Amygdala (tissue), 56 donors: Measurements from ENCODE around the gene METTL24.
A peak's percentile ranks its signal among the peaks of the same experiment; 100 is the strongest.

Source experiments
- DNase-seq, 56 donors: peaks; one replicate each; lab custom pipeline; 2025; lab: John Stamatoyannopoulos, UW

The METTL24 gene, protein sequence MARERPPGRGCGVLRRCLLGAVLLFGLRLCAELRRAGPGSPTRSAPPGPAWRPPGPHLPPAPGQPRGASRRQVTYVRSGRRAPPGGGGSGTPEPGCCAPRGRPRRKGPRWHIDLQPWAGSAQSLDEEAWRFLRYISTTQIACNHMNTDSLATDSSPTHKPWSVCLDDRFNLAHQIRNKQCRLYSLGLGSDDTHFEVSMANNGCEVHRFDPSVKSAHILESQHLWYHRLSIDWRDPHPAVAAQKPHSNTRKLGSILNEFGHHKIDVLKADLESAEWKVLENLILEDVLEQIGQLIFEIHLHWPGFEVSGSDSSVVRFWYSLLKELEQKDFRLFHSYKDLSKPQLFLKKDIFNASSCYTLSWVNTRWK

DNA sequence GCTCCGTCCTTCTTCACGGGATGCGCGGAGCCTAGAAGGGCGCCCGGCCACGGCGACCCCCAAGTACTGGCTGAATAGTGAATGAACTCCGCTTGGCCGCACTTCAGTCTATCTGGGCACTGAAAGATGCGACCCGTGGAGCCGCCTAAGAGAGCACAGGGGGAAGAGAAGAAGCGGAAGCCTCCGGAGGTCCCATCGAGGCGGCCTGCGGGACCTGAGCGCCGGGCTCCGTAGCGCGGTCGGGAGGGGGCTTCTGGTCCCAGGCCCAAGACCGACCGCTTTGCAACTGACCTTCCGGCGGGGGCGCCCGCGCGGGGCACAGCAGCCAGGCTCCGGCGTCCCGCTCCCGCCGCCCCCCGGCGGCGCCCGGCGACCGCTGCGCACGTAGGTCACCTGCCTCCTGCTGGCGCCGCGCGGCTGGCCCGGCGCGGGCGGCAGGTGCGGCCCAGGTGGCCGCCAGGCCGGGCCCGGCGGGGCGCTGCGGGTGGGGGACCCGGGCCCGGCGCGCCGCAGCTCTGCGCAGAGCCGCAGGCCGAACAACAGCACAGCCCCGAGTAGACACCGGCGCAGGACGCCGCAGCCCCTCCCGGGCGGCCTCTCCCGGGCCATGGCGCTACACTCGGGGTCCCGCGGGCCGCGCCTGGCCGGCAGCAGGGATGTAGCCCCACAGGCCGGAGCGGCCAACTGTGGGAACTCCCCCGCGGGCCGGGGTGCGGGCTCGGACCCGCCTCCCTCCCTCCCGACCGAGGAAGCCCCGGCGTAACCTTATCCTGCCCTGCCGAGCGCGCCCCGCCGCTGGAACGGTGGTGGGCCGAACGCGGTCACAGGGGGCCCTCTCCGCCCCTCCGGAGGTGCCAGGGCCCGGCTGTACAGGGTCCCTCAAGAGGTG is at the start of gene METTL24:
METTL24 (minus strand) TSS at position 686 of the 889 bp plus-strand sequence; CDS start at position 609, 77 bp downstream.
- peak in 4 of 56 donors; percentile 7 to 39 (median 22) for DNase-seq

DNA sequence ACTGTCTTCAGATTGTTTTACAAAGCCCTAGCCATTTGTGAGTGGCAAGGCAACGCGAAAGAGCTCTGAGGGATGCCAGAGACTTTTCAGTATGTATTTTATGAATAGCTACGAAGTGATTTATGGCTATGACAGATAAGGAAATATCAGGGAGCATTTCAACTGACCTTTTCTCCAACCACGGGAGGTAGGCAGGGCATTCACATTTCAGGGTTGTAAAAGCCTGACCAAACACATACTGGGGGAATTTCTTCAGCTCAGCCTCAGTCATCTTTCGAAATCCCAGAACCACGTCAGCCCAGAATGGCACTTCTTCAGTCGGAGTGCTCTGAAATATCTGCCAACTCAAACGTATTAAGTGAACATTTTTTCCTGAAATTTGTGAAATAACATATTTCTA is 46.5 kb upstream of the METTL24 start:
- no peak for DNase-seq

GRCh38 chr6:110401585-110402176 is 43.5 kb upstream of the METTL24 start:
- no peak for DNase-seq

GRCh38 chr6:110400208-110400607 is 42.1 kb upstream of the METTL24 start:
- no peak for DNase-seq

DNA sequence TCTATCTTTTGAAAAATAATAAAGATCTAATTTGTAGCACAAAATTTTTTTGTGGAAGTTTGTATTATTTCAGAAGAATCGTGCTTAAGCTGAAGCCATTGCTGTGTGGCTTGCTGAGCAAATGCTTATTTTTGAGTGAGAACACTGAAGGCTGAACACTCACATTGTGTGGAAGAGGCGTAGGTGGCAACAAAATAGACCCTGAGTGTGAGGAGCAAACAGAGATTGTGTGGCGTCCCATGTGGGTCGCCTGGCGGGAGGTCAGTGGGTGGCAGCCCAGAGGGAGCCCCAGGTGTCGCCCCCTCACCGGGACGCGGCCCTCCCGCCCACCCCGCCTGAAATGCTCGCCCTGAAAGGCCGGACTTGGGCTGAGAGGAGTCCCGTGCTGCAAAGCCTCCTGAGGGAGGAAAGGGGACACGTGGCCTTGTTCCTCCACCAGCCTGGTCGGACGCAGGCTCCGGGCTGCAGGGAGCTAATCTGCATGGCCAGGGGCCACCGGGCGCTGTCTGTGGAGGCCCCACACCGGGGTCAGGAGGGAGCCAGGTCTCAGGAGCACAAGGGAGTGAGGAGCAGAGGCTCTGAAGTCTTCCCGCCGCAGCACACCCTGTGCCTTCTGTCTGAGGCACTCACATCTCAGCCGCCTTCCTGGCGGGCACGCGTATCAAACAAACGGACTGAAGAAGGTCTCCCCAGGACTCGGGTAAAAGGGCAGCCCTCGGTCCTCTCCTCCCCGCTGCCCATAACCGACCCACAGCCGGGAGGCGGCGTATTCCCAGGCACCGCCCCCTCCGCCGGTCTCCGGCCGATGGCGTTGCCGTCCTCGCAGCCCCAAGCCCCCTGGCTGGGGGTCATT is 41.3 kb upstream of the METTL24 start:
- peak in 1 of 56 donors; percentile 12 for DNase-seq

DNA sequence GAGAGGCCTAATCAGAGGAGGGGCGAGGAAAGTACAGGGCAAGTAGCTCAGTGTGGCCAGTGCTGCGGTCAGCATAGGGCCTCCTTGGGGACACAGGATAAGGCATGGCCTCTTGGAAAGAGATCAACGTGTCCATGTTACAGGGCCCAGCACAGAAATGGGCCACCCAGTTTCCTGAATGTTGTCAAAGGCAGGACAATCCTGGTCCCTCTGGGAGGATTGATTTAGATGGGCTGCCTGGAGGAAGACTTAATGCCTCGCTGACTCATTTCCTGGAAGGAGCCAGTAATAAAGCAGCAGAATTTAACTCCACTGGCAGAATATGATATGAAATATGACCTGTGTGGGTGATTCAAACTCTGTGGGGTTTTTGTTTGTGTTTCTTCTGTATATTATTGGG is 40.6 kb upstream of the METTL24 start:
- no peak for DNase-seq

DNA sequence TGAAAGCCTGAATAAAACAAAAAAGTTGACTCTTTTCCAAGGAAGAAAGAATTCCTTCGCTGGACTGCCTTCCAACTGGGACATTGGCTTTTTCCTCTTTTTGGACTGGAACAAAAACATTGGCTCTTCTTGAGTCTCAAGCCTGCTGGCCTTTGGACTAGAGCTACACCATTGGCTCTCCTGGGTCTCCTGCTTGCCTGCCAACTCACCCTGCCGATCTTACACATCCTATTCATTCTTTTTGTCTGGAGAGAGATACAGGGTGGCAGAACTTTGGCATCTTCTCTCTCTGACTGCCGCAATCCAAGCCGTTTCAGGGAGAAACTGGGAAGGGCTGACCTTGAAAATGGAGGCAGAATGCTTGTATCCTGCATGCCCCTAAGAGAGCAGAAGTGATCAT is 37.1 kb upstream of the METTL24 start:
- peak in 6 of 56 donors; percentile 7 to 51 (median 16) for DNase-seq

- DNase-seq = no peak
These were observed 36.3 kb upstream of the METTL24 start for GRCh38 chr6:110394409-110394808.

GRCh38 chr6:110392727-110393126 is 34.6 kb upstream of the METTL24 start:
- no peak for DNase-seq

DNA sequence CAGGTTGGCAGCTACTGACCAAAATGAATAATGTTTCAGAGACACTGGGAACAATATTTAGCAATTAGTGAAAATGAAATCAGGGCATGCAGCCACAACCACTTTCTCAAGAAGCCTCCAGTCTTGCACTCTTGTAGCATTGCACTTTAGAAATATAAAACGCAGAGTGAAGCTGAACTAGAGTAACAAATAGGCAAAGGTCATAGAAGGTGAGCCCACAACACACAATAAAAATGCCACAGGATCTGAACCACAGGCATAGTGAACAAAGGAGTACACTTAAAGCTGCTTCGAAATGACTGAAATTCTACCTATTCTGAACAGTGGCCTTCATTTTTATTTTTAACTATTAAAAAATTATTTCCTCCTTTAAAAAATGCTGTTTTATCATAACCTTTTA is 32.3 kb upstream of the METTL24 start:
- DNase-seq = no peak

- DNase-seq = no peak
These were observed 31.7 kb upstream of the METTL24 start for GRCh38 chr6:110389689-110390382.

- no peak for DNase-seq
These were observed 29.8 kb upstream of the METTL24 start for GRCh38 chr6:110387986-110388385.

GRCh38 chr6:110385458-110385863 is 27.3 kb upstream of the METTL24 start:
- no peak for DNase-seq

DNA sequence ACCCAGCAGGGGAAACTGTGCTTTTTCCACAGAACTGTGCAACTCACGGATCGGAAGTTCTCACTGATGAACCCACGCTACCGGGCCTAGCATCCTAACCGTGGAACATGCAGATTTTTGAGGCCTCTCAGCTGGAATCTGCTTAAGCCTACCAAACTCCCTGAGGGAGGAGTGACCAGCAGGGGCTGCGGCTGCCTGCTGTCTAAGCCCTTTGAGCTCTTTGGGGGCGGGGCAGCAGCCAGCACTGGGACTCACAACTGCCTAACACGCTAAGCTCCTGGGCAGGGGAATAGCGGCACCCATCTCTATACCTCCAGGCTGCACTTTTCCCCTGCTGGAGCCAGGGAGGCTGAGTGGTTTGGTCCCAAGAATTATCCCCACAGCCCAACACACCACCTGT is 20.4 kb upstream of the METTL24 start:
- DNase-seq = no peak

DNA sequence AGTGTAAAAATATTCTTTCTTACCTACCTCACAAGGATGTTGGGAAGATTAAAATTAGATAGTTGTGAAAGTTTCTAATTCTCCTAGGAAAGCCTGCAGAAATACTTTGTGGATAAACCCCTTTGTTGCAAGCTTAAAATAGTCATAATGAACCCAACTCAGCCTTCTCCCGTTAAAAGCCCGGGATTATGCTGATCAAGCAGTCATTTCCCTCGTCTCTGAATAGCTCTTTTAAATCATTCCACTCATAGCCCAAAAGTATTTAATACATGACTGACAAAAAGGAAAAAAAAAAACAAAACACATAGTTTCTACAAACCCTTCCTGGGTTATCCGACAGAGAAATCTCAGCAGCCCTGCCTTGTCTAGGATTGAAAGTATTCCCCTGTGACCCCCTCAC is 10.9 kb upstream of the METTL24 start:
- no peak for DNase-seq

GRCh38 chr6:110368284-110368683 is 10.1 kb upstream of the METTL24 start:
- no peak for DNase-seq

DNA sequence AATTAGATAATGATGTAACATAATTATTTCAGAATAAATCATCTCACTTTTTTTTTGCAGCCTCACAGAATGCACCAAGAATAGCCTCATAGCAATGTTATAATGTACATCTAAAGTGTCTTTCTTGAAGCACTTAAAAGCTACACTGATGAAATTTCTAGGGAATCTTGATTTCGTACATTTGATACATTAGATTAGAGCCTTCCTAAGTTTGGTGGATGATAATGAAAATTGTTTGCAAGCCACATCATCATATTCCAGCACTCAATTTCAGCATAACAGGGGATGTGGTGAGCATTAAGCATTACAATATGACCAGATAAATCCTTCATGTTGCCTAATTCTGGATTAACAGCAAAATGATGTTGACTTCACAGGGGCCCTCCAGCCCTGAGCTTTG is 9.7 kb upstream of the METTL24 start:
- no peak for DNase-seq

DNA sequence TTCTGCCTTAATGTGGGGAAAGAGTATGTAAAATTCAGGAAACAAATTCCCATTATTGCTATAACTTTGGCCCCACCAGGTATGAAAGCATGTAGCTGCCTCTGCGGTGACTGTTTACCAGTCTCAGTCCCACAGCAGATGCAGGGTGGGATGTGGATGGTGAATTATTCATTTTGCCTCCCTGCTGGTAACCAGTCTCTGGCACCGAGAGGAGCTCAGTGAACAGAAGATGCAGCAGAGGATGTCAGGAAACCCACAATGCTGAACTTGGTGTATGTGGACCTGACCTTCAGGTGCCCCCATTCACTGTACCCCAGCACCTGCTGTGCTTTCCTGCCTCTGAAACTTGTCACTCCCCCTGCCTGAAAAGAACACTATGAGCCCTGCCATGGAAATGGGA is 8.8 kb upstream of the METTL24 start:
- DNase-seq = no peak

DNA sequence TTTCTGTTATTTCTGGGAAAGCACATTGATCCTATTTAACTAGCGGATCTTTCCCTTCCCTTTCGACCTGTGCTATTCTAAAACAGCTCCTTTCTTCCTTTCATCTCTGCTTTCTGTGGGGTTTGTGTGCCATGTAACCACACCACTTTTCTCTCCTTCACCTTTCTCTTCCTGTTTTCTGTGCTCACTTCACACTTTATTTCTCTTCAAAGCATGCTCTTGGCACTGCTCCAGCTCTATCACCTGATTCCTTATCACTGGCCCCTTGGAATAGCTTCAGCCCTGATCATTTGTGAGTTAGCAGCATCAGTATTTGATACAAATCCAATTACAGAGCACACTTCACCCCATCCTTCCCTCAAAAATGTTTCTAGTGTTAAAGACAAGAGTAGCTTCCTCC is 8.1 kb upstream of the METTL24 start:
- DNase-seq = no peak
